Gastrocnemius medialis (tissue), 4 donors: ENCODE data around the gene PSD4. TPM values are rescaled to one million over a fixed set of nuclear protein-coding genes. Genes with fewer than 3 reads are reported as not detected.

ENCODE experiments used
- ATAC-seq, 2 donors: fragments of 150-250 bp; one replicate each; pipeline ENCODE4 v1.9.1; 2016
- DNase-seq, 2 donors: peaks; one replicate each; pipeline ENCODE4 v3.0.0-alpha.2; 2019
- H3K27ac ChIP-seq, 4 donors: fragments of 200-600 bp; sonication (generic); 1 replicate in 1 of 4; 2 replicates in 3 of 4; pipeline ENCODE4 v1.5.1; 2016 to 2018; ENCODE audit warnings: mild to moderate bottlenecking in 2 of 4, moderate library complexity in 1 of 4
- H3K27me3 ChIP-seq, 3 donors: fragments of 200-600 bp; sonication (generic) in 2 of 3; 1 replicate in 1 of 3; 2 replicates in 2 of 3; pipeline versions ENCODE4 v1.5.1 to v1.6.0; 2016 to 2019; ENCODE audit warnings: mild to moderate bottlenecking in 1 of 3, moderate library complexity in 1 of 3
- H3K36me3 ChIP-seq, 2 donors: fragments of 200-600 bp; sonication (generic) in 1 of 2; one replicate each; pipeline ENCODE4 v1.5.1; 2017 to 2018
- H3K4me1 ChIP-seq, 2 donors: fragments of 200-600 bp; sonication (generic) in 1 of 2; one replicate each; pipeline ENCODE4 v1.5.1; 2016 to 2017; ENCODE audit warnings: mild to moderate bottlenecking in 2 of 2
- H3K4me3 ChIP-seq, 4 donors: fragments of 200-600 bp; sonication (generic) in 3 of 4; 1 replicate in 1 of 4; 2 replicates in 3 of 4; pipeline ENCODE4 v1.5.1; 2016 to 2019; ENCODE audit warnings: mild to moderate bottlenecking in 2 of 4
- H3K9me3 ChIP-seq, 3 donors: fragments of 200-600 bp; sonication (generic) in 2 of 3; 1 replicate in 1 of 3; 2 replicates in 2 of 3; pipeline ENCODE4 v1.5.1; 2016 to 2019
- CTCF ChIP-seq, 5 experiments: fragments of 450-650 bp in 3 of 5; fragments of 200-600 bp in 2 of 5; sonication (generic) in 2 of 5; IDR thresholded peaks in 4 of 5; conservative IDR thresholded peaks in 1 of 5; 1 replicate in 4 of 5; 2 replicates in 1 of 5; pipeline ENCODE4 v1.5.1; 2016 to 2019; ENCODE audit warnings: antibody characterized with exemption in 5 of 5, mild to moderate bottlenecking in 3 of 5, moderate library complexity in 3 of 5
- POLR2A ChIP-seq, 2 donors: fragments of 450-650 bp; IDR thresholded peaks; one replicate each; pipeline ENCODE4 v1.6.1; 2017; ENCODE audit warnings: antibody characterized with exemption in 2 of 2, mild to moderate bottlenecking in 2 of 2, moderate library complexity in 2 of 2
- in situ Hi-C, 4 donors: fragments of 200-750 bp; cut with MboI; loops; one replicate each; pipeline versions ENCODE4 v1.15.0 to v1.8.0; 2017; ENCODE audit warnings: low sequenced_read_pairs in 4 of 4
- intact Hi-C: fragments of 100-400 bp; cut with DNase I; formaldehyde crosslinking; loops from one replicate; pipeline ENCODE4 v1.15.1; 2023; ENCODE audit warnings: low total_unique reads
- total RNA-seq, 4 donors: library from RNA; depleted of rRNA; stranded (reverse); fragments of >200 nt; gene quantifications; one replicate each; pipeline versions ENCODE4 v1.1.0 to v1.2.3, GENCODE V29; 2016

Gene PSD4
- total RNA-seq, 4 donors from 2014 or later, result 0.32 to 1.3 (median 1.2) TPM

- in situ Hi-C loops, result no loop called here
- ATAC-seq, result no peak
- Histone ChIP-seq H3K4me3 (no peak overlapping the region), H3K27me3 (no peaks in the 10 kb centered on the region), H3K36me3 (no peaks in the 10 kb centered on the region), H3K4me1 (no peaks in the 10 kb centered on the region), H3K27ac (no peak overlapping the region), H3K9me3 (peaks cover 0 to 3% (median 0%) of the 10 kb centered on the region in 3 donors)
- intact Hi-C loops, result no loop called here
- DNase-seq, result no peak
- TF ChIP-seq CTCF (IDR thresholded peaks at IDR 0.05 in 4 of 5, conservative IDR thresholded peaks at IDR 0.05 in 1 of 5), result no peak
- TF ChIP-seq POLR2A (IDR thresholded peaks at IDR 0.05), result no peak
Measured at GRCh38 chr2:113144259-113144658, 29.5 kb upstream of the PSD4 start.

- H3K27ac ChIP-seq, result no peak overlapping the region
Measured at GRCh38 chr2:113148606-113149552, 24.9 kb upstream of the PSD4 start.

GRCh38 chr2:113149553-113150257 is 24.1 kb upstream of the PSD4 start:
- H3K4me1 ChIP-seq, result no peaks in the 10 kb centered on the region
- no peaks in the 10 kb centered on the region for H3K36me3 ChIP-seq
- ATAC-seq (no peak), DNase-seq (no peak)
- TF ChIP-seq CTCF (IDR thresholded peaks at IDR 0.05 in 4 of 5, conservative IDR thresholded peaks at IDR 0.05 in 1 of 5) (no peak), POLR2A (IDR thresholded peaks at IDR 0.05) (no peak)
- in situ Hi-C loops (no loop called here), intact Hi-C loops (no loop called here)
- H3K4me3 ChIP-seq, result no peak overlapping the region
- H3K27ac ChIP-seq, result no peak overlapping the region
- no peaks in the 10 kb centered on the region for H3K27me3 ChIP-seq
- no peaks in the 10 kb centered on the region for H3K9me3 ChIP-seq

More at GRCh38 chr2:113148606-113149552, 24.9 kb upstream of the PSD4 start:
- Histone ChIP-seq H3K27me3 (no peaks in the 10 kb centered on the region), H3K9me3 (peaks cover 0 to 3% (median 0%) of the 10 kb centered on the region in 3 donors), H3K4me3 (no peak overlapping the region), H3K4me1 (no peaks in the 10 kb centered on the region), H3K36me3 (no peaks in the 10 kb centered on the region)
- no peak for ATAC-seq
- in situ Hi-C loops, result no loop called here
- TF ChIP-seq POLR2A (IDR thresholded peaks at IDR 0.05), result no peak
- TF ChIP-seq CTCF (IDR thresholded peaks at IDR 0.05 in 4 of 5, conservative IDR thresholded peaks at IDR 0.05 in 1 of 5), result no peak
- intact Hi-C loops, result no loop called here
- DNase-seq, result no peak

GRCh38 chr2:113150258-113150601 is 23.5 kb upstream of the PSD4 start:
- Histone ChIP-seq H3K27ac (no peak overlapping the region), H3K4me1 (no peaks in the 10 kb centered on the region), H3K27me3 (peaks cover 0 to 3% (median under 1%) of the 10 kb centered on the region in 3 donors), H3K36me3 (no peaks in the 10 kb centered on the region), H3K9me3 (no peaks in the 10 kb centered on the region), H3K4me3 (no peak overlapping the region)
- intact Hi-C loops (no loop called here), in situ Hi-C loops (no loop called here)
- TF ChIP-seq CTCF (IDR thresholded peaks at IDR 0.05 in 4 of 5, conservative IDR thresholded peaks at IDR 0.05 in 1 of 5) (no peak), POLR2A (IDR thresholded peaks at IDR 0.05) (no peak)
- ATAC-seq (no peak), DNase-seq (no peak)
